ENCODE measurements around the gene CDK8. TPM values are rescaled to one million over a fixed set of nuclear protein-coding genes. Genes with fewer than 3 reads are reported as not detected.

The CDK8 gene
- total RNA-seq, 4 donors from 2014 or later: 9.4 to 11.0 (median 10.3) TPM

DNA sequence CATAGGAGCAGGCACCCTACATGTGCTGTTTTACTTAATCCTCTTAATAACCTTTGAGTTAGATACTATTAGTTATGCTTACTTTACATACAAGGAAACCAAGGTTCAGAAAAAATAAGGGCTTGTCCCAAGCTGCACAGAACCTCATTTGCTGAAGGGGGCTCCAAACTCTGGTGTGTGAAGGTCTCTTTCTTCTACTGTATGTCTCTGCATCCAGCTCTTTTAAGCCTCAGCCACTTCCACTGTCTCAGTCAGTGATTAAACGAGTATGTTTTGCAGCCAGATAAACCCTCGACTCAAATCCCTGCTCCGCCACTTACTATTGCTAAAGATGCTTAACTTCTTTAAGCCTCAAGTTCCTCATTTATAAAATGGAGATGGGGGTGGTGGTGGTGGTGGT is 191.2 kb downstream of the CDK8 start:
- Histone ChIP-seq H3K36me3 (no peaks in the 10 kb centered on the region), H3K4me1 (no peaks in the 10 kb centered on the region), H3K27me3 (no peaks in the 10 kb centered on the region), H3K4me3 (no peak overlapping the region), H3K27ac (no peak overlapping the region), H3K9me3 (no peaks in the 10 kb centered on the region)
- DNase-seq (no peak), ATAC-seq (no peak)
- TF ChIP-seq POLR2A (IDR thresholded peaks at IDR 0.05): no peak
- TF ChIP-seq, protein P1, sequence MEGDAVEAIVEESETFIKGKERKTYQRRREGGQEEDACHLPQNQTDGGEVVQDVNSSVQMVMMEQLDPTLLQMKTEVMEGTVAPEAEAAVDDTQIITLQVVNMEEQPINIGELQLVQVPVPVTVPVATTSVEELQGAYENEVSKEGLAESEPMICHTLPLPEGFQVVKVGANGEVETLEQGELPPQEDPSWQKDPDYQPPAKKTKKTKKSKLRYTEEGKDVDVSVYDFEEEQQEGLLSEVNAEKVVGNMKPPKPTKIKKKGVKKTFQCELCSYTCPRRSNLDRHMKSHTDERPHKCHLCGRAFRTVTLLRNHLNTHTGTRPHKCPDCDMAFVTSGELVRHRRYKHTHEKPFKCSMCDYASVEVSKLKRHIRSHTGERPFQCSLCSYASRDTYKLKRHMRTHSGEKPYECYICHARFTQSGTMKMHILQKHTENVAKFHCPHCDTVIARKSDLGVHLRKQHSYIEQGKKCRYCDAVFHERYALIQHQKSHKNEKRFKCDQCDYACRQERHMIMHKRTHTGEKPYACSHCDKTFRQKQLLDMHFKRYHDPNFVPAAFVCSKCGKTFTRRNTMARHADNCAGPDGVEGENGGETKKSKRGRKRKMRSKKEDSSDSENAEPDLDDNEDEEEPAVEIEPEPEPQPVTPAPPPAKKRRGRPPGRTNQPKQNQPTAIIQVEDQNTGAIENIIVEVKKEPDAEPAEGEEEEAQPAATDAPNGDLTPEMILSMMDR (IDR thresholded peaks at IDR 0.05 in 4 of 5, conservative IDR thresholded peaks at IDR 0.05 in 1 of 5): no peak
- in situ Hi-C loops (cut with MboI; ENCODE audit: low sequenced_read_pairs in 4 of 4): no loop called here
- intact Hi-C loops (cut with DNase I; ENCODE audit: low total_unique reads): no loop called here

GRCh38 chr13:26446751-26447150 is 192.8 kb downstream of the CDK8 start:
- DNase-seq: no peak
- ATAC-seq: no peak
- H3K4me1 ChIP-seq: no peaks in the 10 kb centered on the region
- no peak overlapping the region for H3K27ac ChIP-seq
- H3K36me3 ChIP-seq: no peaks in the 10 kb centered on the region
- no peak overlapping the region for H3K4me3 ChIP-seq
- H3K9me3 ChIP-seq: no peaks in the 10 kb centered on the region
- TF ChIP-seq, protein P1 (IDR thresholded peaks at IDR 0.05 in 4 of 5, conservative IDR thresholded peaks at IDR 0.05 in 1 of 5): no peak
- TF ChIP-seq POLR2A (IDR thresholded peaks at IDR 0.05): no peak
- no peaks in the 10 kb centered on the region for H3K27me3 ChIP-seq
- in situ Hi-C loops (cut with MboI; ENCODE audit: low sequenced_read_pairs in 4 of 4) (no loop called here), intact Hi-C loops (cut with DNase I; ENCODE audit: low total_unique reads) (no loop called here)

DNA sequence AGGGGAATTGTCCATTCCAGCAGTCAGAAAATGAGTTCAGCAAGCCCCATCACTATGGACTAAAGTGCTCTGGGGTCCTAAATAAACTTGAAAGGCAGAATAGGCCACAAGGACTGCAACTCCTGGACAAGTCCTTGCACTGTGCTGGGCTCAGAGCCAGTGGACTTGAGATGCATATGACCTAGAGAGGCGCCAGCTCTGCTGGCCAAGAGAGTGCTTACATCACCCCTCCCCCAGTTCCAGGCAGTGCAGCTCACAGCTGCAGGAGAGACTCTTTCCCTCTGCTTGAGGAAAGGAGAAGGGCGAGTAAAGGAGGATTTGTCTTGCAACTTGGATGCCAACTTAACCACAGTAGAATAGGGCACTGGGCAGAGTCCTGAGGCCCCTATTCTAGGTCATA is 194.1 kb downstream of the CDK8 start:
- TF ChIP-seq POLR2A (IDR thresholded peaks at IDR 0.05): no peak
- TF ChIP-seq, protein P1 (IDR thresholded peaks at IDR 0.05 in 4 of 5, conservative IDR thresholded peaks at IDR 0.05 in 1 of 5): no peak
- in situ Hi-C loops (cut with MboI; ENCODE audit: low sequenced_read_pairs in 4 of 4): no loop called here
- no peaks in the 10 kb centered on the region for H3K36me3 ChIP-seq
- no peaks in the 10 kb centered on the region for H3K27me3 ChIP-seq
- intact Hi-C loops (cut with DNase I; ENCODE audit: low total_unique reads): no loop called here
- H3K27ac ChIP-seq: no peak overlapping the region
- H3K4me3 ChIP-seq: no peak overlapping the region
- H3K4me1 ChIP-seq: no peaks in the 10 kb centered on the region
- ATAC-seq: no peak
- DNase-seq: no peak
- H3K9me3 ChIP-seq: no peaks in the 10 kb centered on the region

DNA sequence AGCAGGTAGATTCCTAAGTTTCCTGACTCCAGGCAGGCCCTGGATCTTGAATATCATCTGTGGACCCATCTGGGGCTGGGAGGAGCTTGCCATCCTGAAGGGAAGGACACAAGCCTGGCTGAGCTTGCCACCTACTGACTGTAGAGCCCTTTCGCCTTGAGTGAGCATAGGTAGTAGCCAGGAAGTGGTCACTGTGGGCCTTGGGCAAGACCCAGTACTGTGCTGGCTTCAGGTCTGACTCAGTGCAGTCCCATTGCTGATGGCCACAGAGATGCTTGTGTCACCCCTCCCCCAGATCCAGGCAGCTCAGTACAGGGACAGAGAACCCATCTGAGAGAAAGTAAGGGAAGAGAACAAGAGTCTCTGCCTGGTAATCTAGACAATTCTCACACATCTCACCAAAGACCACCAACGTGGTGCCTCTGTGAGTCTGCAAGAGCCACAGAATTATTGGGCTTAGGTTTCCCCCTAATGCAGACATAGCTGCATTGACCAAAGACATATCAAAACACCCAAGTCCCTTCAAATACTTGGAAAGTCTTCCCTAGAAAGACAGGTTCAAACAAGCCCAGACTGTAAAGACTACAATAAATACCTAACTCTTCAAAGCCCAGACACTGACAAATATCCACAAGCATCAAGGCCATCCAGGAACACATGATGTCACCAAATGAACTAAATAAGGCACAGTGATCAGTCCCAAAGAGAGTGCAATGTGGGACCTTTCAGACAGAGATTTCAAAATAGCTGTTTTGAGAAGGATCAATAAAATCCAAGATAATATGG is 195.3 kb downstream of the CDK8 start:
- in situ Hi-C loops (cut with MboI; ENCODE audit: low sequenced_read_pairs in 4 of 4): no loop called here
- ATAC-seq (no peak), DNase-seq (no peak)
- TF ChIP-seq POLR2A (IDR thresholded peaks at IDR 0.05): no peak
- TF ChIP-seq, protein P1 (IDR thresholded peaks at IDR 0.05 in 4 of 5, conservative IDR thresholded peaks at IDR 0.05 in 1 of 5): no peak
- no peaks in the 10 kb centered on the region for H3K4me1 ChIP-seq
- no peaks in the 10 kb centered on the region for H3K36me3 ChIP-seq
- H3K9me3 ChIP-seq: no peaks in the 10 kb centered on the region
- H3K27me3 ChIP-seq: no peaks in the 10 kb centered on the region
- H3K4me3 ChIP-seq: no peak overlapping the region
- no peak overlapping the region for H3K27ac ChIP-seq
- intact Hi-C loops (cut with DNase I; ENCODE audit: low total_unique reads): no loop called here

Other genes starting within 250 kb of the CDK8 start
- 10 to 100 TPM in 1 of 4 donors, 1 to 10 TPM in 3; 2.8 to 19.3 (median 3.2) TPM for gene SHISA2, start 202.1 kb upstream of the CDK8 start, total RNA-seq
- gene RNF6, start 31.8 kb upstream of the CDK8 start, total RNA-seq: 10 to 100 TPM; 28.6 to 36.1 (median 32.2) TPM